HG03280 (cell line): ENCODE measurements around the gene SP140.
"Not testable (repeated sequence)": the region's sequence is repeated elsewhere in the genome, so short reads cannot be mapped to it uniquely, and the experiment has no call there.

ENCODE experiments used
- ATAC-seq: cut with Tn5 transposase; IDR thresholded peaks from one replicate; pipeline ENCODE4 v1.9.1; 2021; ENCODE audit warnings: mild to moderate bottlenecking, moderate library complexity; ENCODE audit not compliant: unreplicated experiment

Gene SP140

GRCh38 chr2:230324503-230324902, 99.0 kb downstream of the SP140 start:
- no peak for ATAC-seq

GRCh38 chr2:230325316-230326243, 100.0 kb downstream of the SP140 start:
- no peak for ATAC-seq

DNA sequence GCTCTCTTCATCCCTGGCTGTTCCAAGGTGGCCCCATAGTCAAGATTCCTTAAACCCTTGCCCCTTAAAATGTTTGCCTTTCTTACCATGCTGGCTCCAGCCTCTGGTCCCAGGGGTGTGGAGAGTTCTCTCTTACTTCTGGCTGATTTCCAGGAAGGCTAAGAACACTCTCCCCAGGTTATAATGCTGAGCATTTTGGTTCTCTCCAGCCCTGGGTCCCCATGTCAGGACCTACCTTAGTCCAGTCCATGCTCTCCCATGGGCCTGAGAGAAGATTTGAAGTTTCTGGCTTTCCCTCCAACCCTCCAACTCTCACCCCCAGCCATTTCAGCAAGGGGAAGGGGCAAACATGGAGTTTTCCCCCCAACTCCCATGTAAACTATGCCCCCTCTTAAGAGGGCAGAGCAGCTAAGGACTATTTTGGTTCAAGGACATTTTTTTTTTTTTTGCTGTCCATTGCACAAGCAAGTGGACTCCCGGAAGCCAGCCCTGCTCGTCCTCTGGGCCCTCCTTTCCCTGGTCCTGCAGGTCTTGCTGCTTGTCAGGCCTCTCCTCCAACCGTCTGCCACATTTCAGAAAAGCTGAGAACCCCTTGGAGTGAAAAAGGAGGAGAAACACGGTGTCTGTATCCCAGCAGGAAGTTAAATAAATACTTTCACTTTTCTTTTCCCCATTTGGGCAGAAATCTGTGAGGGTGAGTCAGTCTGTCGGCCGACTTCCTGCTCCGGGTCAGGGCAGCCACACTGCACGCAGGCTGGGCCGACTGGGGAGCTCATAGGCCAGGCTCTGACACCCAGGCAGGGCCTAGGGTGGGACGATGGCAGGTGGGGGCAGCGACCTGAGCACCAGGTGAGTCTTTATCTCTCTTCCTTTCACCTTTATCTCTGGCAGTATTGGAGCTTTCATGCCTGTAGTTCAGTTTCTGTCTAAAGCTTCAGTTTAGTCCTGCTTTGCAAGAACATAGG, 101.2 kb downstream of the SP140 start, which contains the start of gene SP140L:
Gene SP140L (plus strand): TSS at position 741 of the 965 bp plus-strand sequence. CDS start 77 bp downstream, at position 818.
- peak; percentile 86 for ATAC-seq

- peak; percentile 50 for ATAC-seq
Measured at GRCh38 chr2:230327418-230328154, 102.0 kb downstream of the SP140 start.

GRCh38 chr2:230328155-230328458, 102.6 kb downstream of the SP140 start:
- no peak for ATAC-seq

DNA sequence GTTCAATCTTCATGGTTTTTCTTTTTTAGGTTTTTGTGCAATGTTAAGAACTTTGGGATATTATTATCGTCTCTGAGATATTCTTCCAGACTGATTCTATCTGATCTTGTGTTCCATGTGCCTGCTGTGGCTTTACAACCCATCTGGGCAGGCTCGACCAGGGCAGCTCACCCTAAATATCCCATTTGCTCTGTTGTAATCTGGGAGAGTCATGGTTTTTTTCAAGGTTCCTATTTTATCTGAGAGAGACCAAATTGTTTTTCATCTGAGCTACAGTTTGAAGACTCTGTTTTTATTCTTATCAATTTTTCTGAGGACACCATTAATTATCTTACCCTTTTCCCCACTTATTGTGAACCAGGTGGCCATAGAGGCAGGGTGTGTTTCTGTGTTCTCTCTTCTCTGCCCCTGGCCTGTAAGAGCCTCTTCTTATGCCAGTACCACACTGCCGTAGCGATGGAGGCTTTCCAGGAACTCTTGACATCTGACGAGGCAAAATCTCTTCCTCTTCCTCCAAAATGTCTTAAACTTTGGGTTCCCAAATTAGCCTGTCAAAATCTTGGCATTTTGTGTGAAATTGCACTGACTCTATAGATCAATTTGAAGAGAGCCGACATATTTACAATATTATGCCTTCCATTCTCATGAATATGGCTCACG, 104.5 kb downstream of the SP140 start:
- ATAC-seq: no peak

DNA sequence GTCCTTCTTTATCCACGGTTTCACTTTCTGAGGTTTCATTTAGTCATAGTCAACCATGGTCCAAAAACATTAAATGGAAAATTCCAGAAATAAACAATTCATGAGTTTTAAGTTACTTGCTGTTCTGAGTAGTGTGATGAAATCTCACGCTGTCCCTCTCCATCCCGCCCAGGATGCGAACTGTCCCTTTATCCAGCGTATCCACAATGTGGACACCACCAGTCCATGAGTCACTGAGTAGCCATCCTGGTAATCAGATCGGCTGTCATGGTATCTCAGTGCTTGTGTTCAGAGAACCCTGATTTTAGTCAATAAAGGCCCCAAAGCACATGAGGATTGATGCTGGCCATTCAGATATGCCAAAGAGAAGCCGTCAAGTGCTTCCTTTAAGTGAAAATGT, 105.2 kb downstream of the SP140 start:
- no peak for ATAC-seq

DNA sequence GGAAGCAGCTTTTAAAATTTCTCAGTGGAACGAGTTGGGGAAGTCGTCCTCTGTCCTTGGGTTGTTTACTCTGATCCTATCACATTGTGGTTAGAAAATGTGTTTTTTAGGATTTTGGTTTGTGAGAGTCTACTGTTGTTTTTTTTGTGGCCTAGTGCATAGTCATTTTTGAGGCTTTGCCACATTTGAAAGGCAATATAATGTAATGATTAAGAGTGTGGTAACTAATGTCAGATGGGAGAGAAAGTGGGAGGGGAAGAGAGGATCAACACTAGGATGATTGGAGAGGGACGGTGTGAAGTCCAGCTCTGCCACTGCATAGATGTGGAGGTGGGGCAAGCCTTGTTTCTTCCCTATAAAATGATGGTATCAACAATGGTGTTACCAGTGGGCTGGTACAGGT, 109.9 kb downstream of the SP140 start:
- ATAC-seq: no peak

GRCh38 chr2:230335864-230336506, 110.4 kb downstream of the SP140 start:
- no peak for ATAC-seq

GRCh38 chr2:230341936-230342528, 116.5 kb downstream of the SP140 start:
- not testable (repeated sequence) for ATAC-seq

GRCh38 chr2:230343041-230343624, 117.6 kb downstream of the SP140 start:
- ATAC-seq: not testable (repeated sequence)

DNA sequence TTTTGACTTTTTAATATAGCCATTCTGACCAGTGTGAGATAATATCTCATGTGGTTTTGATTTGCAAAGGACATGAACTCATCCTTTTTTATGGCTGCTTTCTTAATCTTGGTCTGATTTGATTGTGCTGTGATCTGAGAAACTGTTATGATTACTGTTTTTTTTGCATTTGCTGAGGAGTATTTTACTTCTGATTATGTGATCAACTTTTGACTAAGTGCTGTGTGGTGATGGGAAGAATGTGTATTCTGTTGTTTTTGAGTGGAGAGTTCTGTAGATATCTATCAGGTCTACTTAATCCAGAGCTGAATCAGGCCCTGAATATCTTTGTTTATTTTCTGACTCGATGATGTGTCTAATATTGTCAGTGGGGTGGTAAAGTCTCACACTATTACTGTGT, 118.2 kb downstream of the SP140 start:
- no peak for ATAC-seq

DNA sequence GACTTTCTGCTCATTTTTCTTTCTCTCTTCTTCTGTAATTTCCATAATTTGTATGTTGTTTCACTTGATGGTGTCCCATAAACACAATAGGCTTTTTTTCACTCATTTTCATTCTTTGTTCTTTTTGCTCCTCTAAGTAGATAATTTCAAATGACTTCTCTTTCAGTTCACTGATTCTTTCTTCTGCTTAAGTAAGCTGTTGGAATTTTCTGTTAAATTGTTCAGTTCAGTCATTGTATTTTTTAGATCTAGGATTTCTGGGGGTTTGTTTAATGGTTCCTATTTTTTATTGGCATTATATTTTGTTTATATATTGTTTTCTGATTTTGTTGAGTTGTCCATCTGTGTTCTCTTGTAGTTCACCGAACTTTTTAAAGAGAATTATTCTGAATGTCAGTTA, 120.9 kb downstream of the SP140 start:
- ATAC-seq: no peak

DNA sequence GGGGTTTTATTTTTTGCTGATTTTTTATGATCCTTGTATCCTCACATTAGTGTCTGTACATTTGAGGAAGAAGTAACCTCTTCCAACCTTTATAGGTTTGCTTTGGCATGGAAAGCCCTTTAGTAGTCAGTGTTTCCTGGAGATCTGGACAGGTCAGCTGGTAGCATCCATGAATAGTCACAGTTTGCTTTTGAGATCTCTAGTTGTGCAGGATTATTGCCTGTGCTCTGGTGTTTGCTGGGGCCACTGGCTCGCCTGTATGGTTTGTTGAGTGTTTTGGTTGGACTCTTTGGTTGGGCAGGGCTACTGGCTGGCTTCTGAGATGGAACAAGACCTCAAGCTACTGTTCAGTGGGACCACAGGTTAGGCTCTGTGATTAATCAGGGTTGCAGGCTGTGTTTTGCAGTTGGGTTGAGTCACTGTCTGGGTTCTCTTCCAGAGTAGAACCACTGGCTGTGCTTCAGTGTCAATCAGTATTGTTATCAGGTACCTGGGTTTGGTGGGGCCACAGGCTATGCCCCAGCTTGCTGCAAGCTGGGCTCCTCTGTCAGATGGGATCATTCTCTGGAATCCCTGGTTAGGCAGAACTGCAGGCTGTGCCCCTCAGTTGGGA, 121.5 kb downstream of the SP140 start:
- peak; percentile 17 for ATAC-seq

- peak; percentile 55 for ATAC-seq
Measured at GRCh38 chr2:230347659-230348305, 122.2 kb downstream of the SP140 start.

GRCh38 chr2:230348787-230349186, 123.3 kb downstream of the SP140 start:
- ATAC-seq: no peak

DNA sequence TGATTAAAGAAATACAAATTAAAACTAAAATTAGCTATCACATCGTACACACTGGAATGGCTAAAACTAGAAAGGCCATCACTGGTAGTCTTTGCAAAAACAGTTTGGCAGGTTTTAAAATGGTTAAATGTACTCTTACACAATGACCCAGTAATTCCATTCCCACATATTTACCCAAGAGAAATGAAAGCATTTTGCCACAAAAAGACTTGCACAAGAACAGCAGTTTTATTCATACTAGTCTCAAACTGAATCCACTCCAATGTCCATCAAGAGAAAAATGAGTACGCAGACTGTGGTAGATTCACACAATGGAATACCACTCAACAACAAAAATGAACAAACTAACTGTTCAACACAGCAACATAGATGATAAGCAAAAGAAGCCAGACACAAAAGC, 130.5 kb downstream of the SP140 start:
- ATAC-seq: no peak

GRCh38 chr2:230358305-230358704, 132.8 kb downstream of the SP140 start:
- no peak for ATAC-seq
